HPDE6-E6E7 (cell line): ENCODE results near the gene GRIA2.

ENCODE experiments used
- DNase-seq: peaks from one replicate; pipeline ENCODE4 v3.0.0; 2011; ENCODE audit warnings: missing footprints; ENCODE audit errors: extremely low spot score

GRIA2 gene

GRCh38 chr4:157372154-157372553 lies 151.6 kb downstream of the GRIA2 start:
- no peak for DNase-seq

- no peak for DNase-seq
These were observed 152.0 kb downstream of the GRIA2 start for GRCh38 chr4:157372567-157372966.

- no peak for DNase-seq
These were observed 169.2 kb downstream of the GRIA2 start for GRCh38 chr4:157389741-157390140.

- DNase-seq = no peak
These were observed 184.5 kb downstream of the GRIA2 start for GRCh38 chr4:157405070-157405469.
